GM19467 (cell line): ENCODE measurements around the gene SDK2.

Source experiments
- ATAC-seq: cut with Tn5 transposase; IDR thresholded peaks from one replicate; pipeline ENCODE4 v1.9.1; 2021; ENCODE audit warnings: mild to moderate bottlenecking, moderate library complexity; ENCODE audit not compliant: unreplicated experiment

SDK2 gene

DNA sequence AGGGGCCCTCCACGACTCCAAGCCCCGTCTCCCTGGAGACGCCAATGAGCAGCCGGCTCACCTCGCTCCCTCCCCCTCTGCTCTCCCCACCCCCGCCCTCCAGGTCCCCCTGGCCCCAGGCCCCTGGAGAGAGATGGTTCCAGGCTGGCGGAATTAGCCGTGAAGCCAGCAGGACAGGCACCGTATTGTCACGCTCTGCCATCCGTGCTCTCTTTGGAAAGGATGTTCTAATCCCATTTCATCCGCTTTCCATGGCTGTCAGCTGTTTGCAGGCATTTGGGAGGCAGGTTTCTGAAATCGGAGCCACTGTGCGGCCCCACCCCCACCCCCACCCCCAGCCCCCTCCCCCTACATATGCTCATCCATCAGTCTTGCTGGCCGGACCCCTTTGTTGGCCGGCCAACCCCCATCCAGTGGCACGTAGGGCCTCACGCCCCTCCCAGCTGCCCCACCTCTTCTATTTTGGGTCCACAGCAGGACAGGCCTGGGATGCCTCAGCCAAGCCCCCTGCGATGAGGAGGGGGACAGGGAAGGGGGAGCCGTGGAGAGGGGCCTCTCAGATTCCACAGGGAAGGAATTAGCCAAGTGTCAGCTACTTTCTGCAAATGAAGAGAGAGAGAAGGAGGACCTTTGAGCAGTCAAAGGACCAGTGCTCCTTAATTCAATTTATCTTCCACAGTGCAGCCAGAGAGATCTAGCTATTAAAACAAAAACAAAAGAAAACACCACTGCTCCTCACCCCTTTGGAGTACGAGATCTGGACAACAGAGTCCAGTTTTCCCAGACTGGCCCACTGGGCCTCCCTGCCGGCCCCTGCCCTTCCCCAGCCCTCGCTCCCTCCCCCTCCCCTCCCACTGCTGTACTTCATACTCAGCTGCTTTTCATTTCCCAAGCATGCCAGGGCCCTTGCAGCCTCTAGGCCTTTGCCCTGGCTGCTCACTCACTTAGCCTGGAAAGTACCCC is 30.7 kb downstream of the SDK2 start:
- no peak for ATAC-seq

DNA sequence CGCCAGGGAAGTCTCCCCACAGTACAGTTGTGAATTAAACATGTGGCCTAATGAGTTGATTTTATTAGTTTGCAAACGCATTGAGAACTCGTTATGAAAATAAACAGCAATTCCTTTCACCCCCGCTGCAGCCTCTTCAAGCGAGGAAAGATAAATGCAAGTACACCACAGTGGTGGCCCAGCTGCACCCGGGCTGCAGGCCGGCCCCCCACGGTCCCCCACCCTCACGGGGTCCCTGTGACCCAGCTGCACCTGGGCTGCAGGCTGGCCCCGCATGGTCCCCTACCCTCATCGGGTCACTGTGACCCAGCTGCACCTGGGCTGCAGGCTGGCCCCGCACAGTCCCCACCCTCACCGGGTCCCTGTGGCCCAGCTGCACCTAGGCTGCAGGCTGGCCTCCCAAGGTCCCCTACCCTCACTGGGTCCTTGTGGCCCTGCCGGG is 32.2 kb downstream of the SDK2 start:
- no peak for ATAC-seq

DNA sequence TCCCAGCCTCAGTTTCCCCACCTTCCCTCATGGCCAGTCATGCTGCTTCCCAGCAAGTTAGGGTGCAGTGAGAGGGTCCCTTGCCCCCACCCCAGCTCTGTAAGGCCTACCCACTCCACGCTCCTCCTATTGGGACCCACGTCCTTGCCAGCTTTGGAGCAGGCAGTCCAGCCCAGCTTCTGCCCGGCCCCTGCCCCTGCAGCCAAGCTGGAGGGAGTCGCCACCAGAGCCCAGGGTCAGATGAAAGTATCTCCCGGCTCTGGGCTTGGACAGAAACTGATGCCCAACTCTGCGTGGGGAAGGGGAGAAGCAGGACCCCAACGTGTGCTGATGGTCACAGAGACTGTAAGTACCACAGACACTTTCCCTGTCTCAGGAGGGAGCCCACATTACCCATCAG is 32.6 kb downstream of the SDK2 start:
- ATAC-seq: no peak

DNA sequence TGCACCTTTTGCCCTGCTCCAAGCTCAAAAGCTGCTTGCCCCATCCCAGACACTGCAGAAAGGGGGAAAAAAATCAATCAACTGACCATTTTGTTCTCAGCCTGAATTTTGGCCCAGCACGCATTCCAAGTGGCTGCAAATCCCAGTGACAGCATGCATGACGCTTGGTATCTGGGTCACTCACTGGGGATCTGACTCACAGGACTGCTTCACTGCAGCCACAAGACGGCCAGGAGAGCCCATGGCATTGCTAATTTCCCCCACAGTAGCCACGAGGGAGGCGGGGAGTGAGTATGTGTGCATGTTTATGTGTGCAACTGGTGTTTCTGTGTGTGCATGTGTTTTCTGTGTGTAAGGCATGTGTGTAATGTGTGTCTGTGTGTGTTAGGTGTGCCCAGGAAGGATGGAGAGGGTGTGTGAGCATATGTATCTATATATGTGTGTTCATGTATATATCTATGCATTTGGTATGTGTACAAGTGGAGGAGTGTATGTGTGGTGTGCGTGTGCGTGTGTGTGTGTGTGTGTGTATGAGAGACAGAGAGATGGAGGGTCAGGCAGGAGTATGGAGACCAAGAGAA is 33.8 kb downstream of the SDK2 start:
- ATAC-seq: no peak

DNA sequence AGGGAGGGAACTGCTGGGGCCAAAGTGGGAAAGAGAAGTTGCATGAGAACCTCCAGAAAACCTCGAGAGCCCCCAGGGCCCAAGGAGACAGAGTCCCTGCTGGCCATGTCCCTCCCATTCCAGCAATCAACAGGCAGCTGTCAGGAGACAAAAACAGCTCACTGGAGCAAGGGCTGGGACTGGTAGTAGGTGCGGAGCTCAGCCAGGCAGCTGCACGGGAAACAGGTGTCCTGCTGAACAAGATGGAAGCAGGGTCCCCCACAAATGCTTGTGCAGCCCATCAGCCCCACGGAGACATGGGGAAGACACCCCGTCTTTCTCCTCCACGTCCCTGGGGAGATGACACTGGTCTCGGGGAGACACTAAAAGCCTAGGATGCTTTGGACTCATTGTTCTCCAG is 34.5 kb downstream of the SDK2 start:
- no peak for ATAC-seq

DNA sequence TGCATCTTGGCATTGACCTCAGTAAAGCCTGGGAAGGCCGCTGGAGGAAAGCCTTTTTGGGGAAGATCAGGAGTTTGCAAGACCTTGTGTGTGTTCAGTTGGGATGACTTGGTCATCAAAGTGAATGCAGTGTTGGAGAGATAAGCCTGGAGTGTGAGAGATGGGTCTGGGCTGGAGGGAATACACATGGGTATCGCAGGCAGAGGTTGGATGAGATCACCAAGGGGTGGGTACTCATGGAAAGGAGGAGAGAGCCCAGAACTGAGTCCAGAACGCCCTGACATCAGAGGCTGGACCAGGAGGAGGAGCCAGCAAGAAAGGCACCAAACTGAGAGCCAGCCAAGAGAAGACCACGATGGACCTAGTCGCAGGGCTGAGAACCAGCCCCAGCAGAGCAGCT is 35.2 kb downstream of the SDK2 start:
- no peak for ATAC-seq

DNA sequence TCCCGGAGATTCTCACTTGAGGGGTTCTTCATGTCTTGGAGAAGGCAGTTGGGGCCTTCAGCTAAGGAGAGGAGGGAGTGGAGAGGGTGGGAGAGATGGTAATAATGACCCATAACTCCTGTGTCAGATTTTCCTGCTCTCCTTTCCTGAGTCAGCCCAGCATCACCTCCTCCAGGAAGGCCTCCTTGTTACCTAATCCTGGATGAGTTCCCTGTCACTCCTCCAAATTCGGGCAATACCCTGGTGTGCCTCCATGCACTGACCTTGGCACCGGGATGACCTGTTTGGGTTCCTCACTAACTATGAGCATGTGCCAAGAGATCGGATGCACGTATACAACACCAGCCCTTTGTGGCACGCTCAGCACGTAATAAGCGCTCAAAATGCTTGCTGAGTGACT is 38.8 kb downstream of the SDK2 start:
- ATAC-seq: no peak

DNA sequence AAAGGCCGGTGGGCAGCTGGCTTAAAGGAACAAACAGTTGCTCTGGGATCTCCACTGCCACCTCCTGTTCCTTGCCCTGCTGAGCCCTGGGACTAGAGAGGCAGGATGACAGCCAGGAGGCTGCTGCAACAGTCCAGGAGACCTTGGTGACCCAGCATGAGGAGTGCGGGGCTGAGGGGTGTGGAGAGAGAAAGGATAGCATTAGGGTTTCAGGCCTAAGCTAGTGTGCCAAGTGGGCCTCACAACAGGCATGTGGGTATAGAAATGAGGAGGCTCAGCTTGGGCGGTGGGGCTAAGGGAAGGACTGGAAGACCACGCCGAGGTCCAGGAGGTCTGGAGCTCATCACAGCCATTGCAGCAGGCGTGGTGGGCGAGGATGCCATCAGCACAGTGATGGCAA is 39.8 kb downstream of the SDK2 start:
- ATAC-seq: no peak

DNA sequence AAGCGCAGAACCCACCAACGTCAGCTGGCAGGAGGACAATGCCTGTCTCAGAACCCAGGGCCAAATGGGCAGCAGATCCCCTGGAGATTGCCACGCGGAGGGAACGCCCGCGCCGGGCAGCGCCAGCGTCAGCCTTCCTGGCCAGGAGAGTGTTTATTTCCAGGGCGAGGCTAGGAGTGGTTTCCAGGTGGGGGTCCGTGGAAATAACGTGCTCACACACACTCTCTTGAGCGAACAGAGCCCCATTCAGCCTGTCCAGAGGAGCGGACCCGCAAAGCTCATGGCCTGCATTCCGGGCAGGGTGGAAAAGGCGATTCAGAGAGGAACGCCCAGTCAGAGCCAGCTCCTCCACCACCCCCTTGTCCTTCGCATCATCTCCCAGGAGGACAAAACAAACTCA is 40.3 kb downstream of the SDK2 start:
- ATAC-seq: no peak

DNA sequence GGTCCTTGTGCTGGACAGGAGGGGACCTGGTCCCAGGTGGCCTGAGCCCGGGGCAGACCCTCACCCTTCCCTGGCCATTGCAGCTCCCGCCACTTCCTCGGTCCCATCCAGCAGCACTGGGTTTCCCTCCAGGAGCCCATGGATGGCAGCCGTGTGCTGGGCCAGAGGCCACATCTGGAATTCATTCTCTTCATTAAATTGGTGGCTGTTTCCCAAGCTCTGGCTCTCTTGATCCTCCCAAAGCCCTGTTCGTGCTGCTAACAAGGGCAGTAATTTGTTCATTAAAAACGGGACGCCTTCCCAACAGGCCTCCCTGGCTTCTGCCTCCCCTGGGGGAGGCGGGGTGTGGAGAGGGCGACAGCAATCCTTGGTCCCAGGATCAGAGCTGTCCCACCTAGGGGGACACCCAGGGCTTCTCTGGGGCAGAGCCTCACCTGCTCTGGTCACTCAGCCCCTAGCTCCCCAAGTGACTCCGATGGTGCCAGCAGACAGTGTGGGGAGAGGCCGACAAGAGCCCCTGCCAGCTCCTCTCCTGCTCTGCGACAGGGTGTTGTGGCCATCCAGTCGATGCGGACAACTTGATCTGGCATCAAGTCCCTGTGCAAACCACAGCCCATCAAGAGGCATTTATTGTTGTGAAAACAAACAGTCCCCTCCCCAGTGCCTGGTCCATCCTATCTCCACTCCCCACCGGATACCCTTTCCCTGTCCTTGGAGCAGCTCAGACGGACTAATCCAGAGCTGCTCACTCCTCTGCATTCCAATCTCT is 44.0 kb downstream of the SDK2 start:
- ATAC-seq: no peak

DNA sequence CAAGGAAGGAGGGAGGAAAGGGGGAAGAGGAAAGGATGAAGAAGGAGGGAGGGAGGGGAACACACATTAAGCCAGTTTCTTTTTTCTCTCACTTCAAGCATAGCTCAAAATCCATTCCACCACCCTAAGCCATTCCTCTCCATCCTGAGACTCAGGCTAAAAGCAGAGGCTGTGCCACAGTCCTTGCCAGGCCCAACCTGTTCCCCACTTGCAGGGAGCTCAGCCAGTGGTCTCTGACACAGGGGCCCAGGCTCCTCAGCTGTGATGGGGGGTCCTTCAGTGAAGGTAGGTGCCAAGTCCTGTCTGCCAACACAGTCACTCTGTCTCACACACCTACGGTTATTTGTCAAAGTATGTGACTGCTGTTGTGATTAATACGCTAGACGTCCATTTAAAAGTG is 44.6 kb downstream of the SDK2 start:
- no peak for ATAC-seq

DNA sequence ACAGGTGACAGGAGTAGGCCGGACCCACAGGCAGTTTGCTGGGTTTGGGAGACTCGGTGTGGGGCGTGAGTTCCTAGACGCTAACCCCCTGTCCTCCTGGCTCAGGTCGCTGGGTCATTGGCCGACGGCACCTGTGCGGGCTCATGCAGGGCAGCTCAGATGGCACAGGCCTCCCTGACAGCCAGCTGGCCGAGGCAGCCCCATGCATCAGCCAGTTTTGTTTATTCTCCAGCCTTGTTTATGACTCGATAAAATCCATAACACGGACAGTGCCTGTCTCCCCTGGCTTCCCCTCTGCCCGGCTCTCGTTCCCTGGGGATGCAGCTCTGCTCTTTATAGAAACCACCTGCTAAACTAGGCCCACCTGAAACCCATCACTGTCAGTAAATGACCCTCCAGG is 46.0 kb downstream of the SDK2 start:
- no peak for ATAC-seq

DNA sequence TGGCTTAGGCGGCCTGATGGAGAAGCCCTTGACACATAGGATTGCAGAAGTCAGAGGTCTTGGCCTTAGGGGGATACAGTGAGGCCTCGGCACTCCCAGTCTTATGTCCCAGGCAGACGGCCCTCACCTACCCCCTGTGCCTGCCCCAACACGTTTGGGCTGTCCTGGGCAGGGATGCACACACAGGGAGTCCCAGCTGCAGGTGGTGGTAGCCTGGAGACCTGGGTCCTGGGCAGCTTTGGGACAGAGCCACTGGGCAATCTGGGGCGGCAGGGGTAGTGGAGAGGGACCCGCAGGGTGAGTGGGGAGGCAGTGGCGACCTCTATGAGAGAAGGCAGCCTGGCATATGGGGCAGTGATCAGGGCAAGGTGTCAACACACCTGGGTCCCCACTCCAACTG is 48.3 kb downstream of the SDK2 start:
- no peak for ATAC-seq

DNA sequence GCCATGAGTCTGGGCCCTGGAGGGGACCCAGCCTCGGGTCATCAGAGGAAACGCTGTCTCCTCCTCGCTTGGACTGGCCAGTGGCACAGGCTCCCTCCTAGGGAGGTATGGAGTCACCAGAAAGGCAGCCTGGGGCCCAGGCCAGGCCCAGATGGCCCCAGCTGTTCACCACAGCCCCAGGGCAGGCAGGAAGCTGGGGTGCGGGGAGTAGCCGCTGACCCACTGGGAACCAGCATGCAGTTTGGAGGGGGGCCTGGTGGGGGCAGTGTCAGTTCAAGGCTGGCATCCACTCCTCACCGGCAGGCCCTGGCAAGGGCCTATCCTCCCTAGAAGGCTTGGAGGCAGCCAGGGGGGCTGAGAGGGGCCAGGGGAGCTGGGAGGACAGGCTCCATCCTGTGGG is 48.8 kb downstream of the SDK2 start:
- ATAC-seq: no peak

DNA sequence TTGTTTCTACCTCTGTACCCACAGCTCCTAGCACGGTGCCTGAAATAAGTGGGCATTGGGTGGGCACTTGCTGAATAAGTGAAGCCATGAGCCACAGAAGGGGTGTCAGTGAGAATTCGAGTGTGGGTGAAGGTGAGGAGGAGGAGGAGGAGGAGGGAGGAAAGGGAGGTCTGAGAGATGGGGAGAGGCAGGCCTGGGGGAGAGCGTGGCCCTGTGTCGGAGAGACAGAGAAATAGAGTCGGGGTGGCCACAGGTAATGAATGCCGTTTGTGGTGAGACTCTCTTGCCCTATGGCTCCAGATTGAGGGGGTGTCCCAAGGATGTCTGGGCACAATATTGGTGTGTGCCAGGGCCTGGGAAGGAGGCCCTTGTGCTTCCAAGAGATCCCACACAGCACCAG is 49.2 kb downstream of the SDK2 start:
- ATAC-seq: no peak

DNA sequence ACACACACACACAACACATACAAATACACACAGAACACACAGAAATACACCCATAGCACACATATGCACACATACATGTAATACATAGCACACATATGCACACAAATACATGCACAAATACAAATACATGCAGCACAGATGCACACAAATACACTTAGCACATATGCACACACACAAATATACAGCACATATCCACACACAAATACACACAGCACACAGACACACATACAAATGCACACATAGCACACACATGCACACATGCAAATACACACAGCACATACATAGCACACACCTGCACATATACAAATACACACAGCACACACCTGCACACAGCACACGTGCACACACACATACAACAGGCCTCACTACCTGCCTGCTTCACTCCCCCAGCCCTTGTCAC is 49.6 kb downstream of the SDK2 start:
- no peak for ATAC-seq

DNA sequence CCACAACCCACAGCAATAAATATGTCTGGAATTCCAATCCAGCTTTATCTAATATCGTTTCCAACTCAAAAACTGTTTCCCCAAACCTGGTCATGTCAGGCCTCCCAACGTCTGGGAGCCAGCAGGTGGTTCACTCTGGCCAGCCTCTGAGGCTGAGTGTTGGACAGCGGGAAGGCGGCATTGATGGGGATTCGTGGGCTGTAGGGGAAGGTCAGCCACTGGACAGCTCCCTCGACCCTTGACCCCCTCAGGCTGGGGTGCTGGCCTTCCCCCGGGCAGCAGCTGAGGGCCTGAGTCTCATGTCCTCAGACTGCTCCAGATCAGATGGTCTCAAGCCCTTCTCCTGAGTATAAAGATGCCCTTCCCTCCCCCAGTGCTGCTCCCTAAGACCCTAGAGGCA is 50.2 kb downstream of the SDK2 start:
- ATAC-seq: no peak

DNA sequence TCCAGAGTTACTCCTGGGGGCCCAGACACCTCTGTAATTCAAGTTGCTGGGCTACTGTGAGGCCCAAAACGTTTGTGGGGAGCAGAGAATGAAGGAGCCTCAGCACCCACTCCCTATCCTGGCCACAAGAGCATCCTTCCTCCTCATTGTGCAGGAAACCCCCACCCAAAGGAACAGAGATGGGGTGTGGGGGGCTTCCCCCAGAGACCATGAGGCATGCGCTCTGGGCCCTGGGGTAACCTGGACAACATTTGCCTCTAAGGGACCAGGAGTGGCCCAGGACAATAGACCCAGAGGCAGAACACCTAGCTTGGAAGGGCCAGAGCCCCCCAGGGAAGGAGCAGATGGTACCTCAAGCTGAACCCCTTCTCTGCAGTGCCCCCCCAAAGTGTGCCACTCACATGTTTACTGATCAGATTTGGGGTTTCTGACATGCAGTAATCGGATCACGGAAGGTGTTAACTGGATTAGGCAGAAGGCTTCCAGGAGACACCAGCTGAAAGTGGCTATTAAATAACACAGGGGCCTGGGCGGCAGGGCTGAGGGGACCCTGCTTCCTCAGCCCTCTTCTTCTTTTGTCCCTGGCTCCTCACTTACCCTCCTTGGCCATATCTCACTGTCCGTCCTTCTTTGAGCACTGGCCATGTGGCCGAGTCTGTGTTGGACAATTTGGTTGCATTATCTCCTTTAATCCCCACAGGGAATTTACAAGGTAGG is 50.8 kb downstream of the SDK2 start:
- ATAC-seq: no peak

DNA sequence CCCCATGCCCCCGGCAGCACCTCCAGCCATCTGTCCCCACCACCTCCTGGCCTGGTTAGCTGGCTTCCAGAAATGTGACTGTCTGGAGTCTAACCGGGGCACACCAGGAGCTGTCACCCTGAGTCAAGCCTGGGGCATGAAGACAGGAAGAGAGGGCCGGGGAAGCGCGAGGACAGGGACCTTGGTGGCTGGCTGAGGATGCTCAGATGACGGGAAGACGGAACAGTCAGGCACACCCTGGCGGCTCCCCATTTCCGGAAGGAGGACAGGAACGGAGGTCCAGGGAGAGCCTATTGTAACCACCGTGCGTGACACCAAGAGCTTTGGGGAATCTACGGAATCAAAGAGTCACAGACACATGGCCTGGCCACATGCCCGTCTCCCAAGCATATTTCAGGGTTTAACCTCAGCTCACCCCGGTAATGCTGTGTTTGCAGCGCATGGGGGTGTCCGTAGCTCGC is 51.7 kb downstream of the SDK2 start:
- ATAC-seq: no peak

DNA sequence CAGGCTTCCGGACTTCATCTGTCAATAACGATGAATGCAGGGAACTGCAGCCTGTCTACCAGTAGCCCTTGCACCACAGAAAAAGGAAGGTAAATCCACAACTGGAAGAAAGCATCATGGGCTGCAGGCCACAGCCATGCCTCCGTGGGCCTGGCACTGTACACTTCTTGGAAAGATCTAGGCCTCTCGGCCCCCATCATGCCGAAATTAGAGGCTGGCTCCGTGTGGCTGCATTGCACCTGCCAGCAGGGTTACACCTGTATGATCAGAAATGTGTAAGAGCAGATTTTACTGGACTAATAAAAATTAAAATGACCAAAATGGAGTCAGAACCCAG is 52.2 kb downstream of the SDK2 start:
- ATAC-seq: no peak
